Measurements from ENCODE around the gene SNX33. TPM values are rescaled to one million over a fixed set of nuclear protein-coding genes. Genes with fewer than 3 reads are reported as not detected.

Gene SNX33
- polyA plus RNA-seq, 1 donor (not counting 4 experiments of a cell fraction or from before 2014, with no cell fraction given) = 21.7 TPM

DNA sequence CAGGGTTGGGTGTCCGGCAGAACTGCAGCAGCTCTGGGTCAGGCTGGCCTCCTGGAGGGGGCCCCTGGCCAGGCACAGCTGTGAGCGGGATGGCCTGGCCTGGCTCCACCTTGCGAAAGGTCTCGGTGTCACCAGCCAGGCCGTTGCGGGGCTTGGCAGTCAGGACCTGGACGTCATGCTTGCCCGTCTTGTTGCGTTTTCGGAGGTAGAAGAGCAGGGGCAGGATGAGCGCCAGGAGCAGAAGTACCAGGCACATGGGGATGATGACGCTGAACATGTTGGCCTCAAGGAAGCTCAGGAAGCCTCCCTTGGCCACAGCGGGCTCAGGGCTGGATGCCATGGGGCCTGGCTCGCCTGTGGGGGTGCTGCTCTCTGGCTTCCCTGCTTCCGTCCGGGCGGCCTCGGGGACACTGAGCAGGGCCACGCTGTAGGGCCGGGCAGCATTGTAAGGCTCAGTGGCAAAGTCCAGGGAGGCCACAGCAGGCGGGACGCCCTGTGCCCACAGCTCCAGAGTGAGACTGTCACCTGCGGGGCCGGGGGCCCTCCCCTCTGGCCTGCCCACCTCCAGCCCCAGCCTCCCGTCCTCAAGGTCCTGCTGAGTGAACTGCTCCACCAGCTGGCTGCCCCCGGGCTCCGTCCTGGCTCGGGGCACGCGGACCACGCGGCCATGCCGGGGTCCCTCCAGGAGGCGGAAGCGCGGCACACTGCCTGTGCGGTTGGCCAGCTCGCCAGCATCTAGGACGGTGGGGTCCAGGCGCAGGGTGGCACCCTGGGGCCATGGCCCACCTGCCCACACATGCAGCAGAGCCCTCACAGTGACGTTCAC is 28.1 kb downstream of the SNX33 start:
- DNase-seq (ENCODE audit: low read depth, low spot score) = no peak
- Histone ChIP-seq H3K4me3 (ENCODE audit: control insufficient read depth in 2 of 3, extremely low read depth in 1 of 3, insufficient read depth in 2 of 3, low read depth in 1 of 3, low read length in 3 of 3) (no peak overlapping the region), H3K4me1 (ENCODE audit: control insufficient read depth, extremely low read depth, insufficient read depth, low read length) (peaks cover 31% of the 10 kb centered on the region), H4K20me1 (ENCODE audit: control insufficient read depth, extremely low read depth, insufficient read depth, low read length) (no peaks in the 10 kb centered on the region), H3K9ac (ENCODE audit: control insufficient read depth, extremely low read depth, insufficient read depth, low read length) (no peak overlapping the region), H2AFZ (ENCODE audit: control insufficient read depth, low read length) (no peak overlapping the region), H3K36me3 (ENCODE audit: control insufficient read depth in 2 of 2, extremely low read depth in 1 of 2, insufficient read depth in 2 of 2, low read length in 2 of 2) (no peaks in the 10 kb centered on the region), H3K27me3 (ENCODE audit: control insufficient read depth, extremely low read depth, insufficient read depth, low read length) (no peaks in the 10 kb centered on the region), H3K79me2 (ENCODE audit: control insufficient read depth, insufficient read depth, low read length) (no peaks in the 10 kb centered on the region), H3K4me2 (ENCODE audit: control insufficient read depth, extremely low read depth, insufficient read depth, low read depth, low read length) (no peak overlapping the region), H3K27ac (ENCODE audit: control insufficient read depth, insufficient read depth, low read length) (no peak overlapping the region), H3K9me3 (ENCODE audit: control insufficient read depth, low read depth, low read length) (no peaks in the 10 kb centered on the region), H3K9me1 (ENCODE audit: control insufficient read depth, extremely low read depth, insufficient read depth, low read length) (no peaks in the 10 kb centered on the region)
- no peak for FAIRE-seq
- dilution Hi-C loops (cut with MboI; ENCODE audit: extremely low pct_ligation_motif_present, low sequenced_read_pairs) = no loop called here
- TF ChIP-seq EZH2 (IDR thresholded peaks at IDR 0.05; ENCODE audit: low read length) = no peak
- no peak for TF ChIP-seq CTCF (optimal IDR thresholded peaks at IDR 0.05 in 1 of 3, IDR thresholded peaks at IDR 0.05 in 1 of 3, conservative IDR thresholded peaks at IDR 0.05 in 1 of 3; ENCODE audit: extremely low read depth in 1 of 3, insufficient read depth in 2 of 3, low read length in 3 of 3)

GRCh38 chr15:75676688-75677464 is 29.2 kb downstream of the SNX33 start:
- H3K4me2 ChIP-seq (ENCODE audit: control insufficient read depth, extremely low read depth, insufficient read depth, low read depth, low read length) = no peak overlapping the region
- TF ChIP-seq EZH2 (IDR thresholded peaks at IDR 0.05; ENCODE audit: low read length) (no peak), CTCF (optimal IDR thresholded peaks at IDR 0.05 in 1 of 3, IDR thresholded peaks at IDR 0.05 in 1 of 3, conservative IDR thresholded peaks at IDR 0.05 in 1 of 3; ENCODE audit: extremely low read depth in 1 of 3, insufficient read depth in 2 of 3, low read length in 3 of 3) (no peak)
- no peaks in the 10 kb centered on the region for H3K9me3 ChIP-seq (ENCODE audit: control insufficient read depth, low read depth, low read length)
- peaks cover 29% of the 10 kb centered on the region for H3K4me1 ChIP-seq (ENCODE audit: control insufficient read depth, extremely low read depth, insufficient read depth, low read length)
- H3K9ac ChIP-seq (ENCODE audit: control insufficient read depth, extremely low read depth, insufficient read depth, low read length) = no peak overlapping the region
- FAIRE-seq = no peak
- no peaks in the 10 kb centered on the region for H3K9me1 ChIP-seq (ENCODE audit: control insufficient read depth, extremely low read depth, insufficient read depth, low read length)
- no peaks in the 10 kb centered on the region for H3K27me3 ChIP-seq (ENCODE audit: control insufficient read depth, extremely low read depth, insufficient read depth, low read length)
- no peak overlapping the region for H3K4me3 ChIP-seq (ENCODE audit: control insufficient read depth in 2 of 3, extremely low read depth in 1 of 3, insufficient read depth in 2 of 3, low read depth in 1 of 3, low read length in 3 of 3)
- H3K79me2 ChIP-seq (ENCODE audit: control insufficient read depth, insufficient read depth, low read length) = no peaks in the 10 kb centered on the region
- no peak overlapping the region for H2AFZ ChIP-seq (ENCODE audit: control insufficient read depth, low read length)
- DNase-seq (ENCODE audit: low read depth, low spot score) = no peak
- no peak overlapping the region for H3K27ac ChIP-seq (ENCODE audit: control insufficient read depth, insufficient read depth, low read length)
- no peaks in the 10 kb centered on the region for H3K36me3 ChIP-seq (ENCODE audit: control insufficient read depth in 2 of 2, extremely low read depth in 1 of 2, insufficient read depth in 2 of 2, low read length in 2 of 2)
- H4K20me1 ChIP-seq (ENCODE audit: control insufficient read depth, extremely low read depth, insufficient read depth, low read length) = no peaks in the 10 kb centered on the region
- dilution Hi-C loops (cut with MboI; ENCODE audit: extremely low pct_ligation_motif_present, low sequenced_read_pairs) = no loop called here

All from keratinocyte (primary cell).